BLaER1 treated with 17β-estradiol and CSF1 and Interleukin-3, amounts not matched to agents 10 nM and 100 nM (cell line): ENCODE measurements around the gene SERPINA5.

Source experiments
- H3K27ac ChIP-seq, 11 experiments: shearing (Covaris generic); formaldehyde crosslinking; 2 replicates each; pipeline ENCODE4 v1.8.1; 2022
- H3K27me3 ChIP-seq, 11 experiments: shearing (Covaris generic); formaldehyde crosslinking; 2 replicates each; pipeline ENCODE4 v1.8.1; 2022
- H3K36me3 ChIP-seq, 11 experiments: shearing (Covaris generic); formaldehyde crosslinking; 2 replicates each; pipeline ENCODE4 v1.8.1; 2022
- H3K4me1 ChIP-seq, 10 experiments: shearing (Covaris generic); formaldehyde crosslinking; 2 replicates each; pipeline ENCODE4 v1.8.1; 2022
- H3K4me2 ChIP-seq, 11 experiments: shearing (Covaris generic); formaldehyde crosslinking; 2 replicates each; pipeline ENCODE4 v1.8.1; 2022
- H3K4me3 ChIP-seq, 10 experiments: shearing (Covaris generic); formaldehyde crosslinking; 2 replicates each; pipeline ENCODE4 v1.8.1; 2022
- H3K9ac ChIP-seq, 11 experiments: shearing (Covaris generic); formaldehyde crosslinking; 2 replicates each; pipeline ENCODE4 v1.8.1; 2022
- H3K9me3 ChIP-seq, 11 experiments: shearing (Covaris generic); formaldehyde crosslinking; replicated peaks in 1 of 11; 2 replicates each; pipeline ENCODE4 v1.8.1; 2022
- H4K20me1 ChIP-seq, 11 experiments: shearing (Covaris generic); formaldehyde crosslinking; 2 replicates each; pipeline ENCODE4 v1.8.1; 2022
- Cebpa-rat ChIP-seq, 11 experiments: shearing (Covaris generic); IDR thresholded peaks; 2 replicates each; pipeline ENCODE4 v1.8.1; 2022

The SERPINA5 gene

GRCh38 chr14:94582199-94582750 lies 1.0 kb downstream of the SERPINA5 start:
- peaks cover 0 to 9% (median 0%) of the 10 kb centered on the region in 10 experiments; a peak in 5 of 20 replicates for H3K4me1 ChIP-seq
- H3K27ac ChIP-seq = no peak overlapping the region
- H3K9ac ChIP-seq = no peak overlapping the region
- H3K36me3 ChIP-seq = no peaks in the 10 kb centered on the region
- no peaks in the 10 kb centered on the region for H3K9me3 ChIP-seq
- TF ChIP-seq Cebpa-rat (IDR thresholded peaks at IDR 0.05) = no peak
- no peak overlapping the region for H3K4me3 ChIP-seq
- H3K4me2 ChIP-seq = no peak overlapping the region
- H3K27me3 ChIP-seq = no peaks in the 10 kb centered on the region
- H4K20me1 ChIP-seq = no peaks in the 10 kb centered on the region

GRCh38 chr14:94582851-94583250 lies 1.6 kb downstream of the SERPINA5 start:
- H3K9ac ChIP-seq = no peak overlapping the region
- H3K27ac ChIP-seq = no peak overlapping the region
- H3K4me3 ChIP-seq = no peak overlapping the region
- no peaks in the 10 kb centered on the region for H4K20me1 ChIP-seq
- no peak overlapping the region for H3K4me2 ChIP-seq
- no peaks in the 10 kb centered on the region for H3K27me3 ChIP-seq
- no peaks in the 10 kb centered on the region for H3K36me3 ChIP-seq
- H3K9me3 ChIP-seq = no peaks in the 10 kb centered on the region
- H3K4me1 ChIP-seq = peaks cover 0 to 9% (median 0%) of the 10 kb centered on the region in 10 experiments; a peak in 5 of 20 replicates
- TF ChIP-seq Cebpa-rat (IDR thresholded peaks at IDR 0.05) = no peak

- H3K27me3 ChIP-seq = no peaks in the 10 kb centered on the region
- H3K9ac ChIP-seq = no peak overlapping the region
- H3K4me1 ChIP-seq = peaks cover 0 to 9% (median 0%) of the 10 kb centered on the region in 10 experiments; a peak in 5 of 20 replicates
- no peak overlapping the region for H3K4me2 ChIP-seq
- no peak overlapping the region for H3K4me3 ChIP-seq
- H4K20me1 ChIP-seq = no peaks in the 10 kb centered on the region
- TF ChIP-seq Cebpa-rat (IDR thresholded peaks at IDR 0.05) = no peak
- H3K9me3 ChIP-seq = no peaks in the 10 kb centered on the region
- no peaks in the 10 kb centered on the region for H3K36me3 ChIP-seq
- no peak overlapping the region for H3K27ac ChIP-seq
Measured at GRCh38 chr14:94583557-94583956, 2.3 kb downstream of the SERPINA5 start.

GRCh38 chr14:94584591-94585280 lies 3.5 kb downstream of the SERPINA5 start:
- no peak overlapping the region for H3K4me2 ChIP-seq
- H3K9ac ChIP-seq = no peak overlapping the region
- TF ChIP-seq Cebpa-rat (IDR thresholded peaks at IDR 0.05) = no peak
- no peaks in the 10 kb centered on the region for H4K20me1 ChIP-seq
- no peak overlapping the region for H3K4me3 ChIP-seq
- no peak overlapping the region for H3K27ac ChIP-seq
- peaks cover 0 to 9% (median 0%) of the 10 kb centered on the region in 10 experiments; a peak in 5 of 20 replicates for H3K4me1 ChIP-seq
- H3K36me3 ChIP-seq = no peaks in the 10 kb centered on the region
- H3K9me3 ChIP-seq = no peaks in the 10 kb centered on the region
- no peaks in the 10 kb centered on the region for H3K27me3 ChIP-seq

- Histone ChIP-seq H4K20me1 (no peaks in the 10 kb centered on the region), H3K4me3 (no peak overlapping the region), H3K9me3 (no peaks in the 10 kb centered on the region), H3K27ac (no peak overlapping the region), H3K36me3 (no peaks in the 10 kb centered on the region), H3K27me3 (no peaks in the 10 kb centered on the region), H3K4me1 (no peaks in the 10 kb centered on the region), H3K9ac (no peak overlapping the region), H3K4me2 (no peak overlapping the region)
- TF ChIP-seq Cebpa-rat (IDR thresholded peaks at IDR 0.05) = no peak
Measured at GRCh38 chr14:94586635-94587034, 5.4 kb downstream of the SERPINA5 start.

- H3K4me1 ChIP-seq = no peaks in the 10 kb centered on the region
- H3K9ac ChIP-seq = no peak overlapping the region
- H4K20me1 ChIP-seq = no peaks in the 10 kb centered on the region
- no peaks in the 10 kb centered on the region for H3K9me3 ChIP-seq
- H3K36me3 ChIP-seq = no peaks in the 10 kb centered on the region
- no peaks in the 10 kb centered on the region for H3K27me3 ChIP-seq
- no peak overlapping the region for H3K4me2 ChIP-seq
- no peak for TF ChIP-seq Cebpa-rat (IDR thresholded peaks at IDR 0.05)
- no peak overlapping the region for H3K27ac ChIP-seq
- H3K4me3 ChIP-seq = no peak overlapping the region
Measured at GRCh38 chr14:94588311-94588710, 7.1 kb downstream of the SERPINA5 start.

GRCh38 chr14:94591073-94591472 lies 9.8 kb downstream of the SERPINA5 start:
- no peak for TF ChIP-seq Cebpa-rat (IDR thresholded peaks at IDR 0.05)
- no peaks in the 10 kb centered on the region for H4K20me1 ChIP-seq
- no peak overlapping the region for H3K4me3 ChIP-seq
- no peaks in the 10 kb centered on the region for H3K4me1 ChIP-seq
- H3K36me3 ChIP-seq = no peaks in the 10 kb centered on the region
- no peak overlapping the region for H3K4me2 ChIP-seq
- no peaks in the 10 kb centered on the region for H3K9me3 ChIP-seq
- H3K27ac ChIP-seq = no peak overlapping the region
- H3K9ac ChIP-seq = no peak overlapping the region
- H3K27me3 ChIP-seq = no peaks in the 10 kb centered on the region

- Histone ChIP-seq H3K27ac (no peak overlapping the region), H3K9ac (no peak overlapping the region), H3K36me3 (no peaks in the 10 kb centered on the region), H3K4me2 (no peak overlapping the region), H4K20me1 (no peaks in the 10 kb centered on the region), H3K4me3 (no peak overlapping the region), H3K4me1 (no peaks in the 10 kb centered on the region), H3K9me3 (no peaks in the 10 kb centered on the region), H3K27me3 (no peaks in the 10 kb centered on the region)
- no peak for TF ChIP-seq Cebpa-rat (IDR thresholded peaks at IDR 0.05)
Measured at GRCh38 chr14:94591871-94592270, 10.6 kb downstream of the SERPINA5 start.

GRCh38 chr14:94592457-94592856 lies 11.2 kb downstream of the SERPINA5 start:
- Histone ChIP-seq H3K27me3 (no peaks in the 10 kb centered on the region), H3K4me2 (no peak overlapping the region), H4K20me1 (no peaks in the 10 kb centered on the region), H3K27ac (no peak overlapping the region), H3K36me3 (no peaks in the 10 kb centered on the region), H3K4me3 (no peak overlapping the region), H3K4me1 (no peaks in the 10 kb centered on the region), H3K9ac (no peak overlapping the region), H3K9me3 (no peaks in the 10 kb centered on the region)
- no peak for TF ChIP-seq Cebpa-rat (IDR thresholded peaks at IDR 0.05)

GRCh38 chr14:94593376-94593748 lies 12.1 kb downstream of the SERPINA5 start:
- TF ChIP-seq Cebpa-rat (IDR thresholded peaks at IDR 0.05) = no peak
- no peak overlapping the region for H3K4me2 ChIP-seq
- no peak overlapping the region for H3K27ac ChIP-seq

More at GRCh38 chr14:94593376-94593748, 12.1 kb downstream of the SERPINA5 start:
- Histone ChIP-seq H3K4me1 (no peaks in the 10 kb centered on the region), H4K20me1 (no peaks in the 10 kb centered on the region), H3K9me3 (no peaks in the 10 kb centered on the region), H3K27me3 (no peaks in the 10 kb centered on the region), H3K36me3 (no peaks in the 10 kb centered on the region), H3K4me3 (no peak overlapping the region), H3K9ac (no peak overlapping the region)
